Amygdala (tissue), 56 donors: ENCODE data around the gene DGKI.

Experiments
- DNase-seq, 56 donors: peaks; one replicate each; lab custom pipeline; 2025; lab: John Stamatoyannopoulos, UW

Gene DGKI

GRCh38 chr7:137703291-137704010, 143.3 kb downstream of the DGKI start:
- no peak for DNase-seq

- DNase-seq = no peak
Measured at GRCh38 chr7:137696988-137697387, 149.8 kb downstream of the DGKI start.

GRCh38 chr7:137696376-137696775, 150.4 kb downstream of the DGKI start:
- DNase-seq = no peak

GRCh38 chr7:137695942-137696341, 150.8 kb downstream of the DGKI start:
- DNase-seq = no peak

- DNase-seq = no peak
Measured at GRCh38 chr7:137695494-137695893, 151.3 kb downstream of the DGKI start.

GRCh38 chr7:137694405-137694804, 152.4 kb downstream of the DGKI start:
- no peak for DNase-seq

- no peak for DNase-seq
Measured at GRCh38 chr7:137692399-137692798, 154.4 kb downstream of the DGKI start.

GRCh38 chr7:137691566-137691965, 155.2 kb downstream of the DGKI start:
- DNase-seq = no peak

- DNase-seq = no peak
Measured at GRCh38 chr7:137690635-137691034, 156.1 kb downstream of the DGKI start.

- DNase-seq = no peak
Measured at GRCh38 chr7:137689761-137690160, 157.0 kb downstream of the DGKI start.

GRCh38 chr7:137687556-137688265, 159.1 kb downstream of the DGKI start:
- DNase-seq = no peak

- no peak for DNase-seq
Measured at GRCh38 chr7:137685433-137686164, 161.2 kb downstream of the DGKI start.

- no peak for DNase-seq
Measured at GRCh38 chr7:137684776-137685175, 162.0 kb downstream of the DGKI start.

GRCh38 chr7:137684316-137684715, 162.5 kb downstream of the DGKI start:
- no peak for DNase-seq

GRCh38 chr7:137682596-137682995, 164.2 kb downstream of the DGKI start:
- no peak for DNase-seq

GRCh38 chr7:137681657-137682562, 164.9 kb downstream of the DGKI start:
- DNase-seq = no peak

GRCh38 chr7:137674551-137675409, 172.0 kb downstream of the DGKI start:
- no peak for DNase-seq

- DNase-seq = no peak
Measured at GRCh38 chr7:137674048-137674447, 172.7 kb downstream of the DGKI start.

- DNase-seq = no peak
Measured at GRCh38 chr7:137671920-137672319, 174.9 kb downstream of the DGKI start.
